Measurements from ENCODE around the gene PARD3B.

- TF ChIP-seq CTCF (IDR thresholded peaks at IDR 0.05; ENCODE audit: low read depth, low read length) = no peak
- TF ChIP-seq MYC (IDR thresholded peaks at IDR 0.05; ENCODE audit: low read depth, low read length) = no peak
- TF ChIP-seq POLR2A (IDR thresholded peaks at IDR 0.05; ENCODE audit: extremely low read depth, insufficient read length) = no peak
These were observed 345.4 kb downstream of the PARD3B start for GRCh38 chr2:204890680-204891079.
